LHCN-M2 (cell line): ENCODE results near the gene KHDRBS2. TPM values are rescaled to one million over a fixed set of nuclear protein-coding genes. Genes with fewer than 3 reads are reported as not detected.
"Not testable (repeated sequence)": the region's sequence is repeated elsewhere in the genome, so short reads cannot be mapped to it uniquely, and the experiment has no call there.

Experiments used
- DNase-seq: peaks from one replicate; pipeline ENCODE4 v3.0.0-alpha.2; 2012; ENCODE audit warnings: low read depth
- total RNA-seq: library from RNA; depleted of rRNA; stranded (reverse); fragments of >200 nt; gene quantifications from 2 replicates; pipeline ENCODE4 v1.2.3, GENCODE V29; 2014

The KHDRBS2 gene
- total RNA-seq, 1 experiment from 2014 or later = not detected

- no peak for DNase-seq
Observed at GRCh38 chr6:61868507-61869080, 417.4 kb downstream of the KHDRBS2 start.

GRCh38 chr6:61867635-61868034 is 418.4 kb downstream of the KHDRBS2 start:
- no peak for DNase-seq

- no peak for DNase-seq
Observed at GRCh38 chr6:61857541-61857940, 428.5 kb downstream of the KHDRBS2 start.

- no peak for DNase-seq
Observed at GRCh38 chr6:61841958-61842357, 444.1 kb downstream of the KHDRBS2 start.

GRCh38 chr6:61835237-61835636 is 450.8 kb downstream of the KHDRBS2 start:
- DNase-seq = no peak

- DNase-seq = no peak
Observed at GRCh38 chr6:61833176-61833755, 452.8 kb downstream of the KHDRBS2 start.

GRCh38 chr6:61817716-61818115 is 468.3 kb downstream of the KHDRBS2 start:
- no peak for DNase-seq

- no peak for DNase-seq
Observed at GRCh38 chr6:61810047-61810446, 476.0 kb downstream of the KHDRBS2 start.

GRCh38 chr6:61809004-61809595 is 476.9 kb downstream of the KHDRBS2 start:
- DNase-seq = peak; percentile 0

- DNase-seq = no peak
Observed at GRCh38 chr6:61787998-61788397, 498.0 kb downstream of the KHDRBS2 start.

- not testable (repeated sequence) for DNase-seq
Observed at GRCh38 chr6:61769446-61769845, 516.6 kb downstream of the KHDRBS2 start.

GRCh38 chr6:61755739-61756138 is 530.3 kb downstream of the KHDRBS2 start:
- DNase-seq = no peak

GRCh38 chr6:61751986-61752385 is 534.0 kb downstream of the KHDRBS2 start:
- DNase-seq = no peak

- no peak for DNase-seq
Observed at GRCh38 chr6:61745994-61746393, 540.0 kb downstream of the KHDRBS2 start.

- DNase-seq = no peak
Observed at GRCh38 chr6:61711849-61712248, 574.2 kb downstream of the KHDRBS2 start.

GRCh38 chr6:61688165-61688564 is 597.9 kb downstream of the KHDRBS2 start:
- no peak for DNase-seq

- DNase-seq = no peak
Observed at GRCh38 chr6:61682562-61682961, 603.5 kb downstream of the KHDRBS2 start.

- DNase-seq = no peak
Observed at GRCh38 chr6:61679625-61680024, 606.4 kb downstream of the KHDRBS2 start.

GRCh38 chr6:61675734-61676133 is 610.3 kb downstream of the KHDRBS2 start:
- DNase-seq = no peak

GRCh38 chr6:61649845-61650244 is 636.2 kb downstream of the KHDRBS2 start:
- no peak for DNase-seq

GRCh38 chr6:61640463-61640862 is 645.6 kb downstream of the KHDRBS2 start:
- DNase-seq = no peak
